ENCODE results near the gene FAM98B.

The FAM98B gene

DNA sequence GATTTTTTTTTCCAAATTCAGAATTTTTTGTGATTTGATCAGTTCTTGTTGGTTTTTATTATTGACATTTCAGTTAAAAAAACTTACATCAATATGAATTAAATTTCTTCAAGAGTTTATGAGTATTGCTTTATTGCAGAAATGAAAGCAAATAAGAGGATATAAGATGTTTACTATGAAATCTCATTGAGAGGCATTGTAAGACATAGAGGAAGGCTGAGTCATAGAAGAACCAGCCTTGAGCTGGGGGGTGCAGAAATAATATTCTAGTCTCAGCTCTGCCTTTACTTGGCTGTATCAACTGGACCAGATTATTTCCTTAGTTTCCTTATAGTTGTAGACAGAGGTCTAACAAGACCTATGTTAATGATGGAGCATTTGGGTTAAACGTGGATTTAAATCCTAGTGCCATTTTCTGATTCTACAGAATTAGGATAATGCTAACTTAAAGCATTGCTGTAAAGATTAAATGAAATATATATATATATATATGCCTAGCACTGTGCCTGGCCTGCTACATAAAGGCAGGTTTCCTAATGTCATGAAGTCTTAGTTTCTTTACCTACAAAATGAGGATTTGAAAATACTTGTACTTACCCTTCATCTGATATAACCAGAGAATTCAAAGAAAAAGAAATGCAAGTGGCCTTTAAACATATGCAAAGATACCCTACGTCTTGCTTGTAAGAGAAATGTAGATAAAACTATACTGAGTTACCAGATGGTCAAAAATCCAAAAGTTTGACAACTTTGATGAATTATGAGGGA, 7.3 kb downstream of the FAM98B start:
- peak; percentile 64 for FAIRE-seq

- FAIRE-seq = no peak
Observed at GRCh38 chr15:38463893-38464292, 10.0 kb downstream of the FAM98B start.

DNA sequence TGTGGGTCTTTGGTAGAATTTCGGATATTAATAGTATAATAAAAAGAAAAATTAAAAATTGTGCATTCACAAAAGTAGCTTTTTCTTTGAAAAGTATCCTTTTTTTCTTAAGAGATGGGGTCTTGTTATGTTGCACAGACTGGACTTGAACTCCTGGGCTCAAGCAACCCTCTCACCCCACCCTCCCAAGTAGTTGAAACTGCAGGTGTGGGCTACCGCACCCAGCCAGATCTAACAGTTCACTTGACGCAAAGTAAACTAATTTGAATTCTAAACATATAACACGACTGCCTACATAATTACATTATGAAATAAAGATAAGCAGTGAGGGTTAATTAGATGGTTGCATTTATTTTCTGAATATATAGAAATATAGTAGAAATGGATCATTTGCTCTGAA, 10.7 kb downstream of the FAM98B start:
- no peak for FAIRE-seq

GRCh38 chr15:38470816-38471215, 16.9 kb downstream of the FAM98B start:
- no peak for FAIRE-seq

DNA sequence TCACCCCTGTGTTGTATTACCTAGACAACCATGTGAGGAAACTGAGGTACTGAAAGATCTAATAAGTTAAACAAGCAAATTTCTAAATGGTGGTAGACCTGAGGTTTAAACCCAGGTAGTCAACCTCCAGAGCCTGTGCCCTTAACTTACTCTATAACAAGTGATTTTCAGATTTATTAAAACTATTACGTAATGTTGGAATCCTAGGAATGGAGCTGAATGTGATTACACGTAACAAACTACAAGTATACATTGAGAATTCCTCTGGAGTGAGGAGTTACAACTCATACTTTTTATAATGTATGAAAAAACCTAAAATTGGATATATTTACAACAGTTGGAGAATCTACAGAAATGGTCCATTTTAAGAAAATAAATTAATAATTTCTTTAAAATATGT, 18.0 kb downstream of the FAM98B start:
- FAIRE-seq = peak; percentile 64

- FAIRE-seq = peak; percentile 96
Observed at GRCh38 chr15:38474155-38474757, 20.3 kb downstream of the FAM98B start.

DNA sequence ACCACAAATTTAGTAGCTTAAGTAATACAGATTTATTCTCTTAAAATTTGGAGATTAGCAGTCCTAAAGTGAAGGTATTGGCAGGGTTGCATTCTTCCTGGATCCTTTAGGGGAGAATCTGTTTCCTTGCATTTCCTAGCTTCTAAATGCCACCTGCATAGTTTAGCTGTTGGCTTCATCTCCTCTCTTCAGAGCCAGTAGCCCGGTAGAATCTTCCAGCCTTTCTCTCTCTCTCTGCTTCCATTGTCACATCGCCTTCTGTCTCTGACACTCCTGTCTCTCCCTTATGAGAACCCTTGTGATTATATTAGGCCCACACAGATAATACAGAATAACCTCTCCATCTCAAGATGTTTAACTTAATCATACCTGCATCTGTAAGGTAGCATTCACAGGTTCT, 21.4 kb downstream of the FAM98B start:
- no peak for FAIRE-seq

GRCh38 chr15:38476120-38476519, 22.2 kb downstream of the FAM98B start:
- FAIRE-seq = no peak

DNA sequence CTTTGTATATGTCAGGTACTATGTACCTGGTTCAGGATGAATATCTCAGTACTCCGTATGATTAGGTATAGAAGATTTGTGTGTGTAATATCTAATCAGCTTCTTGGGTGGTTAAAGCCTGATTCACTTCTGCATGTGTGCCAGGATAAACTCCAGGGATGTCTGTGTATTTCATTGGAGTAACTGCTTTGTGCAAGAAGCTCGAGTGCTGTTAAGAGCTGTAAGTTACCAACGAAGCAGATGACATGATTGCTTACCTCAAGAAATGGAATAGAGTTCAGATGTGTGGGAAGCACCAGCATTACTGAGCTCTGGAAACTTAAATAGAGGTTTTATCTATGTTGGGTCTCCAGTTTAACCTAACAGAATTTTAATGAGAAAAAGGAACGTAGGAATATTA, 23.7 kb downstream of the FAM98B start:
- no peak for FAIRE-seq

DNA sequence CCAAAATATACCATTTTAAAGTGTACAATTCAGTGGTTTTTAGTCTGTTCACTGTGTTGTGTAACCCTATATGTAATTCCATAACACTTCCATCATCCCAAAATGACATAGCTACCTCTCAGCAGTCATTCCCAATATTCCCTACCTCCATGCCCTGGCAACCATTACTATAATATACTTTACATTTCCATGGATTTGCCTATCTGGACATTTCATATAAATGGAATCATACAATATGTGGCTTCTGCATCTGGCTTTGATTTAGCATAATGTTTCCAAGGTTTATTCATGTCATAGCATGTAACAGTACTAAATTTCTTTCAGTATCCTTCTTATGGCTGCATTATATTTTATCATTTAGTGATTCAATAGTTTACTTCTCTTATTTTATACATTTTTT, 25.3 kb downstream of the FAM98B start:
- peak; percentile 56 for FAIRE-seq

GRCh38 chr15:38479756-38480155, 25.8 kb downstream of the FAM98B start:
- peak; percentile 24 for FAIRE-seq

DNA sequence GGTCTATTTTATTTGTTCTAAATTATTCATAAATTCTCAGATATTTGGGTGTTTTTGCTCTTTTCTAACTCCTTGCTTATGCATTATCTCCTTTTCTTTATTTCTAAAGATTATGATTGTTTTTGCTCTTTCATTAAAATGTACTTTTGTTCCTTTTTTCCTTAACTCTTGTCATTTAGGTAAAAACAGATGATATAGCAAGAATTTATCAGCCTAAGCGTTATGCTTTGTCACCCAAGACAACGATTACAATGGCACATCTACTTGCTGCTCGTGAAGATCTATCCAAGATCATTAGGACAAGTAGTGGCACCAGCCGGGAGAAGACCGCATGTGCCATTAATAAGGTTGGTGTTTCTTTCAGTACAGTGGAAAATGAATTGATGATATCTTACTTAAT, 27.2 kb downstream of the FAM98B start:
- FAIRE-seq = no peak

GRCh38 chr15:38481761-38482160, 27.8 kb downstream of the FAM98B start:
- FAIRE-seq = no peak

GRCh38 chr15:38482572-38482971, 28.6 kb downstream of the FAM98B start:
- no peak for FAIRE-seq

DNA sequence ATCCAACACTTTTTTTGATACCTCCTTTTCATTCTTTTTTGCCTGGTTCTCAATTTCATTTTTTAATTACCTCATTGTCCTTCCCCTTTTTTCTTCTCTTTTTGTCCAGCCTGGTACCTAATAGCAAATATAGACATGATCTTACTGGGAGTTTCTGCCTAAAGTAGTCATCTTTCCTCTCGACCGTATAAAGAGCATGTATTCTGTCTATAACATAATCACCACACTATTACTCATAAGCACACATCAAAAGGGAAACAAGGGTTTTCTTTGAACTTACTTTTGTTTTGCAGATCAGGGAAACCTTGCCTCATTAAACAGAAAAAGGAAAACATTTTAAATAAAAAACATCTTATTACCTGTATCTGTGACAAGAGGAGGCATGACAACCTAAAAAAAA, 33.0 kb downstream of the FAM98B start:
- FAIRE-seq = no peak

- FAIRE-seq = no peak
Observed at GRCh38 chr15:38487378-38487777, 33.5 kb downstream of the FAM98B start.

GRCh38 chr15:38490242-38490922, 36.5 kb downstream of the FAM98B start:
- no peak for FAIRE-seq

GRCh38 chr15:38496151-38496550, 42.2 kb downstream of the FAM98B start:
- FAIRE-seq = peak; percentile 87

DNA sequence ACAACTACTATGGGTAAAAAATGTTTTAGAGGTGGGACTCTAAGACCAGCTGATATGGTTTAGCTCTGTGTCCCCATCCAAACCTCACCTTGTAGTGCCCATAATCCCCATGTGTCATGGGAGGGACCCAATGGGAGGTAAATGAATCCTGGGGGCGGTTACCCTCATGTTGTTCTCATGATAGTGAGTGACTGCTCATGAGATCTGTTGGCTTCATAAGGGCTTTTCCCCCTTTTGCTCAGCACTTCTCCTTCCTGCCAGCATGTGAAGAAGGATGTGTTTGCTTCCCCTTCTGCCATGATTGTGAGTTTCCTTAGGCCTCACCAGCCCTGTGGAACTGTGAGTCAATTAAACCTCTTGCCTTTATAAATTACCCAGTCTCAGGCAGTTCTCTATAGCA, 45.7 kb downstream of the FAM98B start:
- FAIRE-seq = no peak

DNA sequence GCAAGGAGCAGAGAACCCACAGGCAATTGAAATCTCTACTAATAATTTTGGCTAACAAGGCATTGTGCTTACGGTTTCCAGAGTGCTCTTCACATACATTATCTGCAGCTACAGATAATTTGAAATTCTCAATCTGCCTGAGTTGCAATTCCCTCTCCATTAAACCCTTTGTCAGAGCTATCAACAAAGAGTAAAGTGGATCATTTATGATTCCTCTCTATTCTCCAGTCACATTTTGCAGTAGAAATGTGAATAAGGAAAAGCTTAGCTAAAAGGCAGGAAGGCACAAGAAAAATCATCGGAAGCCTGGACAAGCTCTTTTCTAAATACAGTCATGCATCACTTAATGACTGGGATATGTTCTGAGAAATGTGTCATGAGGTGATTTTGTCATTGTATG, 49.6 kb downstream of the FAM98B start:
- no peak for FAIRE-seq

DNA sequence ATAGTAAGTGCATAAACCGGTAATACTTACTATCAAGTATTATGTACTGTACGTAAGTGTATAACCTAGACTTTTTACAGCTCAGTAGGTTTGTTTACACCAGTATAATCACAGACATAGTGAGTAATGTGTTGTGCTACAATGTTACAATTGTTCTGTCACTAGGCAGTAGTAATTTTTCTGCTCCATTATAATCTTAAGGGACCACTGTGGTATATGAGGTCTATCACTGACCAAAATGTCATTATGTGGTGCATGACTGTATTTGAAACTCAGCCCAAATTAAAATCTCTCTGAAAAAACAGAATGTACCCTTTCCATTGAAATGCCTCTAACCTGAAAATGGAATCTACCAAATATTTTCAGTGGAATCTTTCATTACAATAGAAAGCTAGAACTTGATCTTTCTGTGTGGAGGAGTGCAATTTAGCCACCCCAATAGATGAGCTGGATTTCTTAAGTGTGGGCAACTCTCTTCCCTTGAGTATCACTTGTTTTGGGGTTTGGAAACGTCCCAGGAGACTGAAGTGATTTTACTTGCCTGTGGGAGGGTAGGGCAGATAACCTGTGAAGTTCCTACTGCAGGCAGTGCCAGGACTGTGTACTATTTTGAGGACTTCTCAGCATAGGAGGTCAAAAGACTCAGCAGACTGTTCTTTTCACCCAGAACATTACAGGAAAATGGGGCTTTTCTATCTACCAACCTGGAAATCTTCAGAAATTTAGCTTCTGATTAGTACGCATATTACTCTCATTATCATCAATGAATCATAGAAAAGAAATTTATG, 50.9 kb downstream of the FAM98B start:
- FAIRE-seq = no peak

DNA sequence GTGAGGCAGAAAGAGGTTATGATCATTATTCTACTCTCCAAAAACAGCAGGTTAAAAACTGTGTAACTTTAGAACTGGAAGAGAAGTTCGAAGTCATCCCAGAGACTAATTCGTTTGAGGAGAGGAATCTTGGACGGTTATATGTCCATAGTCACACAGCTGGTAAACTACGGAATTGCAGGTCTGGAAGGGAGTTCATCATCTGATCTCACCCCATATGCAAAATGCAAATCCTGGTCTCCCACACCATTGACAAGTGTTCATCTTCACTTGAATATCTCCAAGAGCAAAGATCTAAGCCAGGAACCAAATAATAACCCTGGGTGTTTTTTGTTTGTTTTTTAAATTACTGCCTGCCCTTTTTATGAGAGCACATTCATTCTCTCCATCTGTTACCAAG, 53.1 kb downstream of the FAM98B start:
- no peak for FAIRE-seq

- no peak for FAIRE-seq
Observed at GRCh38 chr15:38507570-38507969, 53.6 kb downstream of the FAM98B start.
